ENCODE data around the gene VSTM2L.

The VSTM2L gene

DNA sequence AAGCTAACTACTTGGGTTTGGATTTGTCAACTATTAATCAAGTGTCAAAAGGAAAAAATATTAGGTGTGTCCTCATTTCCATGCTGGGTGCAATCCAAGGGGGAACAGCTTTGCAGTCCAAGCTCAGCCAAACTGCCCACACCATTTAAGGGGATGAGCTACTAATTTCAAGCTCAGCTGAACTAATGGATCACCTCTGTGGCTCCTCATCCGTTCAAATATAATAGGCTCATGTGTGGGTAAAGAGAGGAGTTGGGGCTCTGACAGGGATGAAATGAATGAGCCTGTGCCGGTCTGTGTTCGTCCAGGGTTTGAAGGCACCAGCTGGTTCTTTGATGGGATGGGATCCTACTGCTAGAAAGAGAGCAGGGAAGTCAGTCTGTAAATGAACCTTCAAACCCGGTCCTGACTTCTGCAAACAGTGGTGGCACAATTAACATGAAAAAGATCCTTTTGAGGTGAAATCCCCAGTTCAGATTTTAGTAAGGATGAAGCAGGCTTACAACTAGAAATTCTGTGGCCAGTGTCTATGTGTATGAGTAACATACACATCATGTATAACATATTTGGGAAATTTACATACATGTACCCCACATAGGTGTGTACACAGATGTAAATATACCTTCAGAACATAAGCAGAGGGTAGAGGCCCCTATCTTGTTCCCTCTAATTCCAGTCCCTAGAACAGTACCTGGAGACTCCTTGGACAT is 88.4 kb downstream of the VSTM2L start:
- no peak for DNase-seq

- peak; percentile 47 for DNase-seq
Measured at GRCh38 chr20:37991908-37992307, 89.0 kb downstream of the VSTM2L start.

DNA sequence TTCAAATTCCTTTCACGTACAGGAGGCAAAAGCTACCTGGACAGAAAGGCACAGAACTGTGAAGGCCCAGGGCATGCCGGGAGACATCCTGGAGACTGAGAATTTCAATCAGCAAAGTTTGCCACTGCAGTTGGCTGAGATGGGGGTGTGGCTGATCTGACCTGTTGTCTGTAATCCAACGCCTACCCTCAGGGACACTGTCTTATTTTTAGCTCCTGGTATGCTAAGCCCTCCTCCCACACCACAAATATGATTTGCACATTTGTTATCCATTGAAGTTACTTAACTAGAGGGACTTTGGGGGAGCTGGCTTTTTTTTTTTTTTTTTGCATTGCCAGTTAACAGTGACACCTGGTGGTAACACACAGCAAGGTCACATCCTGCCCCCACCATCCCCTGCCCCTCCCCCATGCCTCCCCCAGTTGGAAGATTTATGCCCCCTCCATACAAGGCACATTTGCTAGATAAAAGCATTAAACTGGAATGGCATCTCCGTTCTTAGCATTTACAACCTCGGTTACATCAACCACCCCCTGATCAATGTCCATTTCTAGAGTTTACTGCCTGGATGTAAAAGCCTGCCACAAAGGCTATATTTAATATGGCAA is 90.0 kb downstream of the VSTM2L start:
- peak; percentile 31 for DNase-seq

DNA sequence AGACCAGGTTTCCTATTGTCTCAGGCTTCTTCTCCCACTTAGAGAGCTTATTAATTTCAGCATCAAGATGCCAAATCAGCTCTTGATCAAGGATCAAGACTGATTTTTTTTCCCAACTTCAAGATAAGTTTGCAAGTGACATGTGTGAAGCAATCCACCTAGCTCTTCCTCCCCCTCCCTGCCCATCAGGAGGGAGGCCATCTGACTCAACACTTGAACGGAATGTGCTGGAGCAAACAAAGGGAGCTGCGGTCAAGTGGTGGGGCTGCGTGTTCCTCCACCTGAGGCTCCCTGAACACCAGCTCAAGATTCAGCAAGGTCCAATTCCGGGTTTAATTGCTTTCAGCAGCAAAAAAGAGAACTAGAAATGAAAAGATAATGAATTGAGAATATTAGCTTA is 91.6 kb downstream of the VSTM2L start:
- DNase-seq = peak; percentile 57

Measured in NCI-H524 treated with DMSO at 0.1 percent for 48 hours (cell line).